Ecto neural progenitor cell (in vitro differentiated cells): ENCODE measurements around the gene AMER3.
A peak's percentile ranks its signal among the peaks of the same experiment; 100 is the strongest.
"Not testable (repeated sequence)": the region's sequence is repeated elsewhere in the genome, so short reads cannot be mapped to it uniquely, and the experiment has no call there.

Source experiments
- DNase-seq: peaks from one replicate; pipeline ENCODE4 v3.0.0-alpha.2; 2018; ENCODE audit warnings: low spot score

The AMER3 gene

GRCh38 chr2:130755256-130756052 lies at the start of gene AMER3:
Gene AMER3, plus strand, starts transcription at chr2:130755540. Its CDS starts 6,533 bp downstream, at chr2:130762073.
- DNase-seq, result peak; percentile 74

DNA sequence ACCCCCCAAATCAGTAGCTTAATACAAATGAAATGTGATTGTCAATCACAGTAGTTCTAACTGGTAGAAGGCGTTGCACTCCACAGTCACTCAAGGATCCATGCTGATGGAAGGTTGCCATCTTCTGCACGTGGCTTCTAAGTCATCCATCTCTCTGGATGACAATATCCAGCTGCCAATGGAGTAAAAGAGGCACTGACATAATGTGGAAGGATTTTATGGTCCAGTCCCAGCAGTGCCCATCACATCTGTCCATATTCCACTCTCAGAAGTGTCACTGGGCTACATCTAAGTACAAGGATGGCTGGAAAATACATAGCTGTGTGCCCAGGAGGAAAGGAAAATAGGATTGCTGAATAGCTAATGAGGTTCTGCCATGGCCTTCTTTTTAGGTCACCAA lies 40.5 kb upstream of the AMER3 start:
- not testable (repeated sequence) for DNase-seq

DNA sequence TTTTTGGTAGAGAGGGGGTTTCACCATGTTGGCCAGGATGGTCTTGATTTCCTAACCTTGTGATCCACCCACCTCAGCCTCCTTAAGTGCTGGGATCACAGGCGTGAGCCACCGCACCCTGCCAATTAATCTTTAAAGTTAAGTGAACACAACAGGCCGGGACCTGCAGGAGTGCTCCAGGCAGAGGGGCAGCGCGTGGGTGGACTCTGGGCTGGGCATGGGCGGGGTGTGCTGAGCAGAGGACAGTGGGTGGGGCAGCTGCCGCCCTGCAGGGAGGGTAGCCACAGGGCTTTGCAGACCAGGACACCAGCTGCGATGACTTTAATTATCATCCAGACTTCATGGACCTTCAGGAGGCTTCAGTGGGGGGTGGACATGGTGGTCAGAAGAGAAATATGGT lies 35.3 kb upstream of the AMER3 start:
- DNase-seq, result no peak

DNA sequence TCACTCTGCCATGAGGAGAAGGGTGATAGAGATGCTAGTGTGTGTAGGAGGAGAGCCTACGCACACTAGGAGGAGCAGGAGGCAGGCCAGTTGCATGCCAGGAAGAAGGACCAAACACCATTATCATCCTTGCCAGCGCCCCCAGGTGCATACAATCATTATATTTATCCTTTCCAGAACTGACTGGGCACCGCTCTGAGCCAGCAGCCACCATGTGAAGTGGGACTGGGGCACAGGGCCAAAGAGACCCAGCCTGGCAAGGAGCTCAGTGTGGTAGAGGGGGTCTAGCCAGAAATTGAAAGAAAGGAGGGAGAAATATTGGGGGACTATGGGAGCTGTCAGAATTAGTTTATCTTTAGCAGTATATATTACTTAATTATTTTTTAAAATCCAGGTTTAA lies 34.8 kb upstream of the AMER3 start:
- no peak for DNase-seq

- DNase-seq, result no peak
Observed at GRCh38 chr2:130724455-130724854, 30.9 kb upstream of the AMER3 start.

DNA sequence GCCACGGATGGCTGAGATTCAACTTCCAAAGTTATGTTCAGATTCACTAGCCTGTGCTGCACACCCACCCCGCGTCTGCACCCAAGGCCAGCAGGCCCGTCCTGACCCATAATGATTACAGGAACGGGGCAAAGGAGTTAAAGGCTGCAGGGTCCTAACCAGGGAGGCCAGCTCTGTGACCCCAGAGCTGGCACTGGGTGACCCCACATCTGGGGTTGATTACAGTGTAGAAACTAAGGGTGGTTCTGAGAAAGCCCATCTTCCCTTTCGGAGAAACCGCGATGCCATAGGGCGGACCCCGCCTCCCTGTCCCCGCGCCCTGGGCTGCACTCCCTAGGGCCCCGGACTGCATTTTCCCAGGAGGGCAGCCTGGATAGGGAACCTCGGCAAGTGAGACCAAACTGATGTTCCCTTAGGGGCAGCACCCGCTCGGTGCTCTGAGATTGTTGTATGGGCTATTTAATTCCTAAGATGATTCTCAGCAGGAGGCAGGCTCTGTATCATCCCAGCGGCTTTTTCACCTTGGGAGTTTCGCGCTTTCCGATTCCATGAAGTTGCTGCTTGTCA lies 28.6 kb upstream of the AMER3 start:
- no peak for DNase-seq

GRCh38 chr2:130727286-130727924 lies 27.9 kb upstream of the AMER3 start:
- DNase-seq, result peak; percentile 98

- peak; percentile 52 for DNase-seq
Observed at GRCh38 chr2:130728007-130728454, 27.3 kb upstream of the AMER3 start.

DNA sequence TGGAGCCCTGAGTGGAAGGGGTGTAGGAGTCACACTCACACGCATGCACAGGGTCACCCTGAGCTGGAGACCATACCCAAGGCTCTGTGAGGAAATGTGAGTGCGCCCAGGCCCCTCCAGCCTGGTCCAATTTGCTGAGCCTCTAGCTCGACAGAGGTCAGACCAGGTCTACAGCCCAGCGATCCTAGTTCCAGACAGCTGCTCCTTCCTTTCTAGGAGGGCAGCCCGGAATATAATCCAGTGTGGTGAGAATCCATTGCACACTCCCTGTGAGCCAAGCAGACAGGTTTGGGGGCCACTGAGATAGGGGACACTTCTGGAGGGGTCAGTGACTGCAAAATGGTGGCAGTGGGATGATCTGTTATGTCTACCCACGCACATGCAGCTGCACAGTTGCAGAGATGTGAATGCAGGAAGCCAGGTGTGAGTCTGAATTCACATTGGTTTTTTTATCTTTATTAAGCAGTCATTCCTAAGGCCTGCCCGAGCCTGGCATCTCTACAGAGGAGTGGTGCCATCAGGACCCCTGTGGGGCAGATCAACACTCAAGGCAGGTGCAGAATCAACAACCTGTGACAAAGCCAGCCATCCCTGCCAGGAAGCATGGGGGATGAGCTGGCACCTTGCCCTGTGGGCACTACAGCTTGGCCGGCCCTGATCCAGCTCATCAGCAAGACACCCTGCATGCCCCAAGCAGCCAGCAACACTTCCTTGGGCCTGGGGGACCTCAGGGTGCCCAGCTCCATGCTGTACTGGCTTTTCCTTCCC lies 26.6 kb upstream of the AMER3 start, which contains the start of gene GPR148:
TSS of gene GPR148 (plus strand) at position 522 of the 768 bp plus-strand sequence. CDS start at position 604, 82 bp downstream.
- no peak for DNase-seq

- no peak for DNase-seq
Observed at GRCh38 chr2:130729322-130730299, 25.7 kb upstream of the AMER3 start.

DNA sequence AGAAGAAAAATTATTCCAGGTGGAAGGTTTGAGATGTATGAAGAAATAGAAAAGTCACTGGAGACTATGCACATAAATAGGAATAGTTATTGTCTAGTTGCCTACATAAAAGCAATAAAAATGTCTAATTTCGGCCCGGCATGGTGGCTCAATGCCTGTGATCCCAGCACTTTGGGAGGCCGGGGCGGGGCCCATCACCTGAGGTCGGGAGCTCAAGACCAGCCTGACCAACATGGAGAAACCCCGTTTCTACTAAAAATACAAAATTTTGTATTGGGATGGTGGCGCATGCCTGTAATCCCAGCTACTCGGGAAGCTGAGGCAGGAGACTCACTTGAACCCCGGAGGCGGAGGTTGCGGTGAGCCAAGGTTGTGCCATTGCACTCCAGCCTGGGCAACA lies 23.1 kb upstream of the AMER3 start:
- DNase-seq, result not testable (repeated sequence)

- no peak for DNase-seq
Observed at GRCh38 chr2:130735200-130735599, 20.1 kb upstream of the AMER3 start.

GRCh38 chr2:130736487-130736886 lies 18.9 kb upstream of the AMER3 start:
- DNase-seq, result no peak

DNA sequence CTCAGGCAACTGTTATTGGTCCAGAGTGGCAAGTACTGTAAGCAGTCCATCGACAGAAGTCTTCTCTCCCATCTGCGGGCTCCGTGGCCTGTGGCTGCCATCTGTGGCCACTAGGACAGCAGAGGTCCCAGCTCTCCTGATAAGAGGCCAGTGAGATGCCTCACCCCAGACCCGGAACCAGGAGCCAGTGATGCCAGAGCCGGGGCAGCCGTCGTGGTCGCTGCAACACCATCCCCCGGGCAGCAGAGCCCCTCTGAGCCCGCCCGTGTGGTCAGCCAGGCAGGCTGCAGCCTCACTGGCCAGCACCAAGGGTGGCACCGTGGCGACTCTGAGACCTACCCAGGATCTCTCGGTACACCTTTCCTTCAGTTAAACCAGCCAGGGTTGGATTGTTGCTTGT lies 17.7 kb upstream of the AMER3 start:
- DNase-seq, result no peak

DNA sequence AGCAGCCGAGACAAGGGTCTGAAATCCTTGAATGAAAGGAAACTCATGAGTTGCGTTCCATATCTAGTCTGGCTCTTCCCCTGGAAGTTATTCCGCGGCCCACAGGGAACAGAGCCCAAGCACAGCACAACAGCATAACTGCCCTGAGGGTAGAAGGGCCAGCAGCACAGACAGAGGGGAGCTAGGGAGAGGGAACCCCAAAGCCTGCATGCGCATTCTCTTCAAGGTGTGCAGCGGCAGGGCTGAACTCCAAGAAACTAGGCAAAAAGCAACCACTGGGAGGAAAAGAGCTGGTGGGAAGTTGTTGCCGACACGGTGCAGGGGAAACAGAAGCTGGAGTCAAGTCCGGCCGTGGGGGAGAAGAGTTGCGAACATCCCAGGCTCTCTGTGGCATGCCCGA lies 14.7 kb upstream of the AMER3 start:
- DNase-seq, result no peak

DNA sequence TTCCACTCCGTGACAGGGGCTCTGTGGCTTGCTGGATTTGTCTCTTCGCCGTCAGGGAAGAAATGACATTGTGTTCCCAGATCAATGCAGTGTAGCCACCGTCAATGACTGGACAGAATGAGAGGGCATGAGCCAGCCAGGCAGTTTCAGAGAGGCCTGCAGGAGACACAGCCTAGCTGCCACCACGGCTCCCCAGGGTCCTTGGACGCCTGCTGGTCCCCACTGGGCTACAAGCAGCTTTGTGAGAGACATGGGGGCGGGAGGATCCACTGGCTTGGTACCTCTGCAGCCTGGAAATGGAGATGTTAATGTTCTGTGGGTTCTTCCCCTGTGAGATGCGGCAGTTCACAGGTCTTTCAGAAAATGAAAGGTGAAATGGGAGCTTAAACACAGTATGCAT lies 12.1 kb upstream of the AMER3 start:
- no peak for DNase-seq

- DNase-seq, result peak; percentile 58
Observed at GRCh38 chr2:130744287-130745117, 10.8 kb upstream of the AMER3 start.

GRCh38 chr2:130749078-130749477 lies 6.3 kb upstream of the AMER3 start:
- DNase-seq, result no peak

DNA sequence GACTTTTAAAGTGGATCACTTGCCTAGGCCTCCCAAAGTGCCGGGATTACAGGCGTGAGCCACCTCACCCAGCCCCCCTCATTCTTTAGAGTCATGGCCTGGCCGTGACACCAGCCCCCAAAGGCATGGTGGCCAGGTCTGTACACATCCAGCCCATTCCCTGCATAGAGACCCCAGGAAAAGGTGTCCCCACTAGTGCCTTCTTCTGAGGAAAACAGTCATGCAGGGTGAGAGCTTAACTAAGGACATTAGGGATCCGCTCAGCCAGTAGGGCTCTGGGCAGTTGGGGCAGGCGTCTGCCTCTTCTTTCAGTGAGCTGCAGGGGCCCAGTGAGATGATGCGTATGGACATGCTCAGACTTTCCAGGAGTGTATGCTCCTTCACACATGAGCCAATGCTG lies 5.7 kb upstream of the AMER3 start:
- DNase-seq, result peak; percentile 16

GRCh38 chr2:130754811-130755210 lies 529 bp upstream of the AMER3 start:
- DNase-seq, result no peak
